Measurements from ENCODE around the gene GPR108. TPM values are rescaled to one million over a fixed set of nuclear protein-coding genes. Genes with fewer than 3 reads are reported as not detected.

GPR108 gene
- total and polyA plus RNA-seq, 2 of the 13 experiments (the other 11 are each of a cell fraction or from before 2014, with no cell fraction given) = 36.4 to 63.0 TPM

DNA sequence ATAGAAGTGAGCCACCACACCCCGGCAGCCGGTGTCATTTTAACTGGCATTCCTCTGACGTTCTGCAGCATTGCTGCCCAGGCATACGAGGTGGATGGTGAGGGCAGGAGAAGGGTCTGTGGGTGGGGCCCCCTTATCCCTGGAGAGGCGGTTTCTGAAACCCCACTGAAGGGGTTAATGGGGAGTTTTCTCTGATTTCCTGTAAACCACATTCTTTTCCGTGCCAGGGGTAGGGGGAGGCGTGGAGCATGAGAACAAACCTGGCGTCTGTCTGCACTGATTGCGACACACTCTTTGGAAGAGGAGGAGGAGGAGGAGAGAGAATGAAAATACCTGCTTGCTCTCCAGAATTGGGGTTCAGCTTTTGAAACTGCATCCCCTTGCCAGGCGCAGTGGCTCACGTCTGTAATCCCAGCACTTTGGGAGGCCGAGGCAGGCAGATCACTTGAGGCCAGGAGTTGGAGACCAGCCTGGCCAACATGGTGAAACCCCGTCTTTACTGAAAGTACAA is 14.2 kb downstream of the GPR108 start (continued):
- TF ChIP-seq, protein P1, sequence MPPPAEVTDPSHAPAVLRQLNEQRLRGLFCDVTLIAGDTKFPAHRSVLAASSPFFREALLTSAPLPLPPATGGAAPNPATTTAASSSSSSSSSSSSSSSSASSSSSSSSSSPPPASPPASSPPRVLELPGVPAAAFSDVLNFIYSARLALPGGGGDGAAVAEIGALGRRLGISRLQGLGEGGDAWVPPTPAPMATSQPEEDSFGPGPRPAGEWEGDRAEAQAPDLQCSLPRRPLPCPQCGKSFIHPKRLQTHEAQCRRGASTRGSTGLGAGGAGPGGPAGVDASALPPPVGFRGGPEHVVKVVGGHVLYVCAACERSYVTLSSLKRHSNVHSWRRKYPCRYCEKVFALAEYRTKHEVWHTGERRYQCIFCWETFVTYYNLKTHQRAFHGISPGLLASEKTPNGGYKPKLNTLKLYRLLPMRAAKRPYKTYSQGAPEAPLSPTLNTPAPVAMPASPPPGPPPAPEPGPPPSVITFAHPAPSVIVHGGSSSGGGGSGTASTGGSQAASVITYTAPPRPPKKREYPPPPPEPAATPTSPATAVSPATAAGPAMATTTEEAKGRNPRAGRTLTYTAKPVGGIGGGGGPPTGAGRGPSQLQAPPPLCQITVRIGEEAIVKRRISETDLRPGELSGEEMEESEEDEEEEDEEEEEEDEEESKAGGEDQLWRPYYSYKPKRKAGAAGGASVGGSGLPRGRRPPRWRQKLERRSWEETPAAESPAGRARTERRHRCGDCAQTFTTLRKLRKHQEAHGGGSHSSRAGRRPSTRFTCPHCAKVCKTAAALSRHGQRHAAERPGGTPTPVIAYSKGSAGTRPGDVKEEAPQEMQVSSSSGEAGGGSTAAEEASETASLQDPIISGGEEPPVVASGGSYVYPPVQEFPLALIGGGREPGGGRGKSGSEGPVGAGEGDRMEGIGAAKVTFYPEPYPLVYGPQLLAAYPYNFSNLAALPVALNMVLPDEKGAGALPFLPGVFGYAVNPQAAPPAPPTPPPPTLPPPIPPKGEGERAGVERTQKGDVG (CRISPR knock-in tag; IDR thresholded peaks at IDR 0.05; ENCODE audit: borderline replicate concordance) = no peak
- TF ChIP-seq GZF1 (CRISPR knock-in tag; IDR thresholded peaks at IDR 0.05) (no peak), PHF20 (CRISPR knock-in tag; IDR thresholded peaks at IDR 0.05) (no peak), NFATC3 (CRISPR knock-in tag; IDR thresholded peaks at IDR 0.05) (no peak), DMAP1 (CRISPR knock-in tag; IDR thresholded peaks at IDR 0.05) (peak; percentile 66; the same call in 1 of the 2 replicates), ZNF776 (CRISPR knock-in tag; IDR thresholded peaks at IDR 0.05) (no peak), KDM2A (CRISPR knock-in tag; IDR thresholded peaks at IDR 0.05; ENCODE audit: borderline replicate concordance, low read depth) (peak; percentile 51; the same call in 1 of the 2 replicates), RBM22 (optimal IDR thresholded peaks at IDR 0.05; ENCODE audit: low read length) (no peak), HES4 (CRISPR knock-in tag; IDR thresholded peaks at IDR 0.05; ENCODE audit: borderline replicate concordance) (no peak), KLF15 (CRISPR knock-in tag; IDR thresholded peaks at IDR 0.05; ENCODE audit: borderline replicate concordance) (no peak), ZBTB20 (CRISPR knock-in tag; IDR thresholded peaks at IDR 0.05; ENCODE audit: borderline replicate concordance, low read depth) (peak; percentile 31; the same call in 1 of the 2 replicates), HDAC2 (CRISPR knock-in tag; IDR thresholded peaks at IDR 0.05) (peak; percentile 89), NFKBIZ (CRISPR knock-in tag; IDR thresholded peaks at IDR 0.05) (peak; percentile 93; the same call in 1 of the 2 replicates), FOXP1 (IDR thresholded peaks at IDR 0.05) (no peak), FOXP1 (CRISPR knock-in tag; IDR thresholded peaks at IDR 0.05) (peak; percentile 60; the same call in 1 of the 2 replicates), ZNF7 (CRISPR knock-in tag; IDR thresholded peaks at IDR 0.05) (no peak)
- TF ChIP-seq, protein P2, sequence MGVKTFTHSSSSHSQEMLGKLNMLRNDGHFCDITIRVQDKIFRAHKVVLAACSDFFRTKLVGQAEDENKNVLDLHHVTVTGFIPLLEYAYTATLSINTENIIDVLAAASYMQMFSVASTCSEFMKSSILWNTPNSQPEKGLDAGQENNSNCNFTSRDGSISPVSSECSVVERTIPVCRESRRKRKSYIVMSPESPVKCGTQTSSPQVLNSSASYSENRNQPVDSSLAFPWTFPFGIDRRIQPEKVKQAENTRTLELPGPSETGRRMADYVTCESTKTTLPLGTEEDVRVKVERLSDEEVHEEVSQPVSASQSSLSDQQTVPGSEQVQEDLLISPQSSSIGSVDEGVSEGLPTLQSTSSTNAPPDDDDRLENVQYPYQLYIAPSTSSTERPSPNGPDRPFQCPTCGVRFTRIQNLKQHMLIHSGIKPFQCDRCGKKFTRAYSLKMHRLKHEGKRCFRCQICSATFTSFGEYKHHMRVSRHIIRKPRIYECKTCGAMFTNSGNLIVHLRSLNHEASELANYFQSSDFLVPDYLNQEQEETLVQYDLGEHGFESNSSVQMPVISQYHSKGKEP (CRISPR knock-in tag; IDR thresholded peaks at IDR 0.05) = no peak
- TF ChIP-seq, protein P3, sequence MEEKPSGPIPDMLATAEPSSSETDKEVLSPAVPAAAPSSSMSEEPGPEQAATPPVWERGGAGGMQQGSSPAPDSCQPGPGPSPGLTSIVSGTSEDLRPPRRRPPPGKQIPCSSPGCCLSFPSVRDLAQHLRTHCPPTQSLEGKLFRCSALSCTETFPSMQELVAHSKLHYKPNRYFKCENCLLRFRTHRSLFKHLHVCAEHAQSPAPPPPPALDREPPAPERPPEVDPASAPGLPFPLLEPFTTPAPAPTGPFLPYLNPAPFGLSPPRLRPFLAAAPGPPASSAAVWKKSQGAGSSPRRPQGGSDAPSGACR (CRISPR knock-in tag; IDR thresholded peaks at IDR 0.05) = no peak
- TF ChIP-seq, protein P4, sequence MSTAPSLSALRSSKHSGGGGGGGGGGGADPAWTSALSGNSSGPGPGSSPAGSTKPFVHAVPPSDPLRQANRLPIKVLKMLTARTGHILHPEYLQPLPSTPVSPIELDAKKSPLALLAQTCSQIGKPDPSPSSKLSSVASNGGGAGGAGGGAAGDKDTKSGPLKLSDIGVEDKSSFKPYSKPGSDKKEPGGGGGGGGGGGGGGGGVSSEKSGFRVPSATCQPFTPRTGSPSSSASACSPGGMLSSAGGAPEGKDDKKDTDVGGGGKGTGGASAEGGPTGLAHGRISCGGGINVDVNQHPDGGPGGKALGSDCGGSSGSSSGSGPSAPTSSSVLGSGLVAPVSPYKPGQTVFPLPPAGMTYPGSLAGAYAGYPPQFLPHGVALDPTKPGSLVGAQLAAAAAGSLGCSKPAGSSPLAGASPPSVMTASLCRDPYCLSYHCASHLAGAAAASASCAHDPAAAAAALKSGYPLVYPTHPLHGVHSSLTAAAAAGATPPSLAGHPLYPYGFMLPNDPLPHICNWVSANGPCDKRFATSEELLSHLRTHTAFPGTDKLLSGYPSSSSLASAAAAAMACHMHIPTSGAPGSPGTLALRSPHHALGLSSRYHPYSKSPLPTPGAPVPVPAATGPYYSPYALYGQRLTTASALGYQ (CRISPR knock-in tag; IDR thresholded peaks at IDR 0.05) = peak; percentile 66
- TF ChIP-seq, protein P5, sequence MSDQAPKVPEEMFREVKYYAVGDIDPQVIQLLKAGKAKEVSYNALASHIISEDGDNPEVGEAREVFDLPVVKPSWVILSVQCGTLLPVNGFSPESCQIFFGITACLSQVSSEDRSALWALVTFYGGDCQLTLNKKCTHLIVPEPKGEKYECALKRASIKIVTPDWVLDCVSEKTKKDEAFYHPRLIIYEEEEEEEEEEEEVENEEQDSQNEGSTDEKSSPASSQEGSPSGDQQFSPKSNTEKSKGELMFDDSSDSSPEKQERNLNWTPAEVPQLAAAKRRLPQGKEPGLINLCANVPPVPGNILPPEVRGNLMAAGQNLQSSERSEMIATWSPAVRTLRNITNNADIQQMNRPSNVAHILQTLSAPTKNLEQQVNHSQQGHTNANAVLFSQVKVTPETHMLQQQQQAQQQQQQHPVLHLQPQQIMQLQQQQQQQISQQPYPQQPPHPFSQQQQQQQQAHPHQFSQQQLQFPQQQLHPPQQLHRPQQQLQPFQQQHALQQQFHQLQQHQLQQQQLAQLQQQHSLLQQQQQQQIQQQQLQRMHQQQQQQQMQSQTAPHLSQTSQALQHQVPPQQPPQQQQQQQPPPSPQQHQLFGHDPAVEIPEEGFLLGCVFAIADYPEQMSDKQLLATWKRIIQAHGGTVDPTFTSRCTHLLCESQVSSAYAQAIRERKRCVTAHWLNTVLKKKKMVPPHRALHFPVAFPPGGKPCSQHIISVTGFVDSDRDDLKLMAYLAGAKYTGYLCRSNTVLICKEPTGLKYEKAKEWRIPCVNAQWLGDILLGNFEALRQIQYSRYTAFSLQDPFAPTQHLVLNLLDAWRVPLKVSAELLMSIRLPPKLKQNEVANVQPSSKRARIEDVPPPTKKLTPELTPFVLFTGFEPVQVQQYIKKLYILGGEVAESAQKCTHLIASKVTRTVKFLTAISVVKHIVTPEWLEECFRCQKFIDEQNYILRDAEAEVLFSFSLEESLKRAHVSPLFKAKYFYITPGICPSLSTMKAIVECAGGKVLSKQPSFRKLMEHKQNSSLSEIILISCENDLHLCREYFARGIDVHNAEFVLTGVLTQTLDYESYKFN (CRISPR knock-in tag; conservative IDR thresholded peaks at IDR 0.05) = peak; percentile 87
